ACC112 (cell line): ENCODE measurements around the gene PAX5.

Source experiments
- H2AFZ ChIP-seq: fragments of 200-600 bp; sonication (generic); one replicate; pipeline ENCODE4 v1.6.0; 2017; ENCODE audit warnings: antibody characterized with exemption, low read length; ENCODE audit not compliant: unreplicated experiment
- H3K27ac ChIP-seq: fragments of 200-600 bp; sonication (generic); 2 replicates; pipeline ENCODE4 v1.5.1; 2014; ENCODE audit warnings: low read depth, mild to moderate bottlenecking, antibody characterized with exemption, low read length, moderate library complexity
- H3K27me3 ChIP-seq: fragments of 200-600 bp; sonication (generic); 2 replicates; pipeline ENCODE4 v1.6.1; 2014; ENCODE audit warnings: mild to moderate bottlenecking, antibody characterized with exemption, low read length, moderate library complexity, mixed read lengths; ENCODE audit not compliant: insufficient read depth
- H3K36me3 ChIP-seq: fragments of 200-600 bp; sonication (generic); 2 replicates; pipeline ENCODE4 v1.6.1; 2016; ENCODE audit warnings: mild to moderate bottlenecking, antibody characterized with exemption, low read length, moderate library complexity, mixed read lengths; ENCODE audit not compliant: insufficient read depth
- H3K4me1 ChIP-seq: fragments of 200-600 bp; sonication (generic); one replicate; pipeline ENCODE4 v1.6.1; 2016; ENCODE audit warnings: low read length, mixed read lengths; ENCODE audit not compliant: insufficient read depth, unreplicated experiment, control insufficient read depth
- H3K4me3 ChIP-seq: fragments of 200-600 bp; sonication (generic); 2 replicates; pipeline ENCODE4 v1.5.1; 2014; ENCODE audit warnings: mild to moderate bottlenecking, low read depth, low read length
- H3K79me2 ChIP-seq: fragments of 200-600 bp; sonication (generic); one replicate; pipeline ENCODE4 v1.6.0; 2016; ENCODE audit warnings: low read length; ENCODE audit not compliant: control insufficient read depth, unreplicated experiment, insufficient read depth

PAX5 gene

GRCh38 chr9:36932198-36932597 is 101.9 kb downstream of the PAX5 start:
- Histone ChIP-seq H3K27ac (no peak overlapping the region), H3K4me1 (peaks cover 21% of the 10 kb centered on the region), H3K27me3 (peaks cover 3% of the 10 kb centered on the region; the same call in 1 of the 2 replicates), H3K36me3 (no peaks in the 10 kb centered on the region), H3K4me3 (no peak overlapping the region), H2AFZ (no peak overlapping the region), H3K79me2 (no peaks in the 10 kb centered on the region)

GRCh38 chr9:36930941-36931340 is 103.1 kb downstream of the PAX5 start:
- H3K4me3 ChIP-seq, result no peak overlapping the region
- H3K79me2 ChIP-seq, result no peaks in the 10 kb centered on the region
- no peaks in the 10 kb centered on the region for H3K36me3 ChIP-seq
- no peak overlapping the region for H3K27ac ChIP-seq
- peaks cover 14% of the 10 kb centered on the region for H3K4me1 ChIP-seq
- H3K27me3 ChIP-seq, result peaks cover 6% of the 10 kb centered on the region; the same call in 1 of the 2 replicates
- H2AFZ ChIP-seq, result no peak overlapping the region

GRCh38 chr9:36929350-36929675 is 104.8 kb downstream of the PAX5 start:
- H3K4me1 ChIP-seq, result peaks cover 23% of the 10 kb centered on the region
- peaks cover 6% of the 10 kb centered on the region; the same call in 1 of the 2 replicates for H3K27me3 ChIP-seq
- no peak overlapping the region for H3K27ac ChIP-seq
- H3K36me3 ChIP-seq, result no peaks in the 10 kb centered on the region
- H2AFZ ChIP-seq, result no peak overlapping the region
- no peak overlapping the region for H3K4me3 ChIP-seq
- H3K79me2 ChIP-seq, result no peaks in the 10 kb centered on the region

- H3K79me2 ChIP-seq, result no peaks in the 10 kb centered on the region
- H3K27ac ChIP-seq, result no peak overlapping the region
- H3K36me3 ChIP-seq, result no peaks in the 10 kb centered on the region
- peaks cover 6% of the 10 kb centered on the region; the same call in 1 of the 2 replicates for H3K27me3 ChIP-seq
- H3K4me1 ChIP-seq, result peaks cover 27% of the 10 kb centered on the region
- H2AFZ ChIP-seq, result no peak overlapping the region
- no peak overlapping the region for H3K4me3 ChIP-seq
Measured at GRCh38 chr9:36928670-36929349, 105.3 kb downstream of the PAX5 start.

GRCh38 chr9:36928210-36928609 is 105.9 kb downstream of the PAX5 start:
- Histone ChIP-seq H3K4me1 (peaks cover 33% of the 10 kb centered on the region), H2AFZ (no peak overlapping the region), H3K79me2 (no peaks in the 10 kb centered on the region), H3K27me3 (peaks cover 6% of the 10 kb centered on the region; the same call in 1 of the 2 replicates), H3K4me3 (no peak overlapping the region), H3K27ac (no peak overlapping the region), H3K36me3 (no peaks in the 10 kb centered on the region)

GRCh38 chr9:36924757-36925432 is 109.2 kb downstream of the PAX5 start:
- Histone ChIP-seq H3K36me3 (no peaks in the 10 kb centered on the region), H3K27ac (no peak overlapping the region), H3K27me3 (0 out of 2 replicates have a peak, but pooled peaks cover 2% of the 10 kb centered on the region), H3K4me1 (peaks cover 38% of the 10 kb centered on the region), H3K79me2 (no peaks in the 10 kb centered on the region), H2AFZ (no peak overlapping the region), H3K4me3 (no peak overlapping the region)

- H3K27me3 ChIP-seq, result peaks cover 6% of the 10 kb centered on the region; the same call in 1 of the 2 replicates
Measured at GRCh38 chr9:36924071-36924470, 110.0 kb downstream of the PAX5 start.

GRCh38 chr9:36923025-36923625 is 110.9 kb downstream of the PAX5 start:
- Histone ChIP-seq H3K4me3 (no peak overlapping the region), H3K36me3 (no peaks in the 10 kb centered on the region), H3K27me3 (peaks cover 16% of the 10 kb centered on the region), H2AFZ (no peak overlapping the region), H3K27ac (no peak overlapping the region), H3K4me1 (peaks cover 25% of the 10 kb centered on the region), H3K79me2 (no peaks in the 10 kb centered on the region)

More at GRCh38 chr9:36924071-36924470, 110.0 kb downstream of the PAX5 start:
- no peak overlapping the region for H3K4me3 ChIP-seq
- H3K4me1 ChIP-seq, result peaks cover 35% of the 10 kb centered on the region
- no peaks in the 10 kb centered on the region for H3K79me2 ChIP-seq
- H3K36me3 ChIP-seq, result no peaks in the 10 kb centered on the region
- H2AFZ ChIP-seq, result no peak overlapping the region
- no peak overlapping the region for H3K27ac ChIP-seq

GRCh38 chr9:36922548-36922947 is 111.5 kb downstream of the PAX5 start:
- peaks cover 20% of the 10 kb centered on the region for H3K27me3 ChIP-seq

GRCh38 chr9:36914212-36914577 is 119.9 kb downstream of the PAX5 start:
- Histone ChIP-seq H3K36me3 (no peaks in the 10 kb centered on the region), H2AFZ (no peak overlapping the region), H3K4me1 (no peaks in the 10 kb centered on the region), H3K4me3 (no peak overlapping the region), H3K79me2 (no peaks in the 10 kb centered on the region), H3K27me3 (peaks cover 84% of the 10 kb centered on the region), H3K27ac (no peak overlapping the region)

More at GRCh38 chr9:36922548-36922947, 111.5 kb downstream of the PAX5 start:
- no peaks in the 10 kb centered on the region for H3K79me2 ChIP-seq
- H2AFZ ChIP-seq, result no peak overlapping the region
- H3K4me3 ChIP-seq, result no peak overlapping the region
- no peaks in the 10 kb centered on the region for H3K36me3 ChIP-seq
- H3K4me1 ChIP-seq, result peaks cover 25% of the 10 kb centered on the region
- no peak overlapping the region for H3K27ac ChIP-seq
